HepG2 (cell line): ENCODE measurements around the gene ARHGAP9.

Experiments used
- TP53 ChIP-seq: sonication (generic); formaldehyde crosslinking; conservative IDR thresholded peaks from 2 replicates; pipeline ENCODE4 v1.4.0; 2020; ENCODE audit warnings: missing genetic modification reagents
- XRCC5 ChIP-seq: fragments of 200-400 bp; formaldehyde crosslinking; optimal IDR thresholded peaks from 2 replicates; pipeline ENCODE3; 2017; ENCODE audit warnings: mild to moderate bottlenecking, low read length

DNA sequence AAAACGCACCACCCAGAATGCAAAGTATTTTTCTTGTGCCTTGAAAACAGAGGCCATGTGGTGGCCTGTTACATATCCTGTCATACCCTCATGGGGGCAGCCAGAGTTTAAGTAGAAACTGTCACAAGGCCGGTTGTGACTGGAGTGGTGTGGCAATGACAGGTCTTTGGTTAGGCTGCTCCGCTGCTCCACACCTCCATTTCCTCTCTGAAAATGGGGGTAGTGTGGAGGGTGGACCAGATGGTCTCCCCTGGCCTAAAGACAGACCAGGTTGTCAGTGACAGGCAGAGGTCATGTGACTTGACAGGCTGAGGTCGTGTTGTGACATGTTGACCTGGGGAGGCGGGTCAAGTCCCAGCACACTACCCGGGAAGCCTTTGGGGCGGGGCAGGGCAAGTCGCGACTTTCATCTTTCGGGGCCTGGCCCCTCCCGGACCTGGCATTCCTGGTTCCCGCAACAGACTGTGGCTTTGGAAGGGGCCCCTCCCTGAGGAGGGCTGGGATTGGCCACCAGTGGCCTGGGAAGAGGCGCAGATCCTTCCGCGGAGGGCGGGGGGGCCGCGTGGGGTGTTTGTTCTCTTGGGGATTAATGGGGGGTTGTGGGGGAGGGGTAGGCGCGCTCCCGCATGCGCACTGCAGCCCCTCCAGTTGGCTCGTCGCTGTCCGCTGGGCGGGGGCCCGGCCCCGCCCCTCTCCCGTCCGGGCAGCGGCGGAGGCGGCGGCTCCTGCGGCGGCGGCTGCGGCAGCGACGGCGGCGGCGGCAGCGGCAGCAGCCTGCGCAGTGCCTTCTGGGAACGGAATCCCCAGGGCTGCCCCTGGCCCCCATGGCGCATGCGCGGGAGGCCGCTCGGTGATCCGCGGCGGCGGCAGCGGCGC, 42.6 kb upstream of the ARHGAP9 start, which contains the start of gene MBD6:
- TF ChIP-seq XRCC5 (peak; percentile 74), TP53 (CRISPR knock-in tag) (no peak)
